Astrocyte (in vitro differentiated cells and primary cell): Measurements from ENCODE around the gene OR10S1. TPM values are rescaled to one million over a fixed set of nuclear protein-coding genes. Genes with fewer than 3 reads are reported as not detected.

Experiments used
- DNase-seq: peaks from one replicate; pipeline ENCODE4 v3.0.0-alpha.2; 2010; ENCODE audit warnings: low read depth
- FAIRE-seq: peaks from 2 replicates; lab custom pipeline; 2011; peaks lifted over from hg19 to GRCh38; lab: Jason Lieb, UNC
- H2AFZ ChIP-seq: 2 replicates; pipeline ENCODE4 v1.6.0; 2012; ENCODE audit warnings: low read depth, low read length, inconsistent platforms
- H3K27ac ChIP-seq: 2 replicates; pipeline ENCODE4 v1.5.1; 2011; ENCODE audit warnings: low read depth, low read length, inconsistent platforms
- H3K27me3 ChIP-seq: 2 replicates; pipeline ENCODE4 v1.6.0; 2011; ENCODE audit warnings: low read length, inconsistent platforms; ENCODE audit not compliant: insufficient read depth
- H3K36me3 ChIP-seq: 2 replicates; pipeline ENCODE4 v1.5.1; 2011; ENCODE audit warnings: low read length, inconsistent platforms; ENCODE audit not compliant: insufficient read depth
- H3K4me1 ChIP-seq: 2 replicates; pipeline ENCODE4 v1.5.1; 2011; ENCODE audit warnings: low read length, inconsistent platforms; ENCODE audit not compliant: insufficient read depth
- H3K4me2 ChIP-seq: 2 replicates; pipeline ENCODE4 v1.6.0; 2012; ENCODE audit warnings: low read length, inconsistent platforms
- H3K4me3 ChIP-seq: 2 replicates; pipeline ENCODE4 v1.5.1; 2011; ENCODE audit warnings: low read depth, mild to moderate bottlenecking, low read length, inconsistent platforms; ENCODE audit not compliant: insufficient read depth
- H3K79me2 ChIP-seq: 2 replicates; pipeline ENCODE4 v1.6.0; 2012; ENCODE audit warnings: mild to moderate bottlenecking, low read length, inconsistent platforms; ENCODE audit not compliant: insufficient read depth
- H3K9ac ChIP-seq: 2 replicates; pipeline ENCODE4 v1.6.0; 2012; ENCODE audit warnings: mild to moderate bottlenecking, low read length, inconsistent platforms
- H3K9me3 ChIP-seq: 2 replicates; pipeline ENCODE4 v1.5.1; 2012; ENCODE audit warnings: low read depth, mild to moderate bottlenecking, low read length, inconsistent platforms; ENCODE audit not compliant: insufficient read depth
- H4K20me1 ChIP-seq: 2 replicates; pipeline ENCODE4 v1.6.0; 2012; ENCODE audit warnings: low read length, inconsistent platforms; ENCODE audit not compliant: insufficient read depth
- H3K27ac Mint-ChIP-seq: one replicate; pipeline ENCODE4 v1.8.0; 2021; ENCODE audit warnings: mild to moderate bottlenecking, mixed read lengths; ENCODE audit not compliant: unreplicated experiment
- H3K27me3 Mint-ChIP-seq: one replicate; pipeline ENCODE4 v1.8.0; 2021; ENCODE audit warnings: low read depth, mixed read lengths; ENCODE audit not compliant: unreplicated experiment
- H3K36me3 Mint-ChIP-seq: one replicate; pipeline ENCODE4 v1.8.0; 2021; ENCODE audit warnings: low read depth, mixed read lengths; ENCODE audit not compliant: unreplicated experiment
- H3K4me1 Mint-ChIP-seq: one replicate; pipeline ENCODE4 v1.8.0; 2021; ENCODE audit warnings: low read depth, mixed read lengths; ENCODE audit not compliant: unreplicated experiment
- H3K4me3 Mint-ChIP-seq: one replicate; pipeline ENCODE4 v1.8.0; 2021; ENCODE audit warnings: mild to moderate bottlenecking, moderate library complexity, mixed read lengths; ENCODE audit not compliant: unreplicated experiment
- H3K9me3 Mint-ChIP-seq: one replicate; pipeline ENCODE4 v1.8.0; 2021; ENCODE audit warnings: mild to moderate bottlenecking, mixed read lengths; ENCODE audit not compliant: unreplicated experiment
- EZH2 ChIP-seq: IDR thresholded peaks from 2 replicates; pipeline ENCODE4 v1.6.1; 2012; ENCODE audit warnings: mild to moderate bottlenecking, low read length, inconsistent platforms; ENCODE audit not compliant: insufficient read depth
- total RNA-seq: library from RNA; stranded (reverse); gene quantifications from 2 replicates; pipeline ENCODE4 v1.2.1, GENCODE V29; 2021
- TF ChIP-seq, protein P1 (sequence below): IDR thresholded peaks from 2 replicates; pipeline ENCODE4 v1.5.1; 2011; ENCODE audit warnings: low read depth, mild to moderate bottlenecking, inconsistent platforms, low read length, moderate library complexity; ENCODE audit not compliant: insufficient read depth

Gene OR10S1
- total RNA-seq, 1 donor from 2014 or later, result not detected

DNA sequence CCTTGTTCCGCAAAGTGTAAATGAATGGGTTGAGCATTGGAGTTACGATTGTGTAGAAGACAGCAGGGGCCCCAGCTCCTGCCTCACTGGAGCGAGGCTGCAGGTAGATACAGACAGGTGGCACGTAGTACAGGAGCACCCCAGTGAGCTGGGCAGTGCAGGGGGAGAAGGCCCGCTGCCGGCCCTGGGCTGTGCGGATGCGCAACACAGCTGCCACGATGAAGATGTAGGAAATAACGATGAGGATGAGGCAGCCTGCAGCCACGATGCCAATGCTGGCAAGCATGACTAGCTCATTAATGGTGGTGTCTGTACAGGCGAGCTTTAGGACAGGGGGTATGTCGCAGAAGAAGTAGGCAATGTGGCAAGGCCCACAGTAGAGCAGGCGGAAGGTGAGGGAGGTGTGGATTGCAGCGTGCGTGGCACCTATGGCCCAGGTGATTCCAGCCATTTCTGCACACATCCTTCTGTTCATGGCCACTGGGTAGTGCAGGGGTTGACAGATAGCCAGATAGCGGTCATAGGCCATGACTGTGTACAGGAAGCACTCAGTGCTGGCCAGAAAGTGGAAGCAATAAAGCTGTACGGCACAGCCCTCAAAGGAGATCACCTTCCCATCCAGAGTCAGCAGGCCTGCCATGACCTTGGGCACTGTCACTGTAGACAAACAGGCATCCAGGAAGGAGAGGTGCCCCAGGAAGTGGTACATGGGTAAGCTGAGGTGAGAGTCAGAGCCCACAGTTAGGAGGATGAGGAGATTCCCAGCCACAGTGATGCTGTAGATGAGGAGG lies 616 bp downstream of the OR10S1 start:
- FAIRE-seq (no peak), DNase-seq (no peak)
- no peak overlapping the region for H3K9ac ChIP-seq
- no peaks in the 10 kb centered on the region for H3K36me3 ChIP-seq
- no peak for TF ChIP-seq EZH2
- TF ChIP-seq, protein P1, sequence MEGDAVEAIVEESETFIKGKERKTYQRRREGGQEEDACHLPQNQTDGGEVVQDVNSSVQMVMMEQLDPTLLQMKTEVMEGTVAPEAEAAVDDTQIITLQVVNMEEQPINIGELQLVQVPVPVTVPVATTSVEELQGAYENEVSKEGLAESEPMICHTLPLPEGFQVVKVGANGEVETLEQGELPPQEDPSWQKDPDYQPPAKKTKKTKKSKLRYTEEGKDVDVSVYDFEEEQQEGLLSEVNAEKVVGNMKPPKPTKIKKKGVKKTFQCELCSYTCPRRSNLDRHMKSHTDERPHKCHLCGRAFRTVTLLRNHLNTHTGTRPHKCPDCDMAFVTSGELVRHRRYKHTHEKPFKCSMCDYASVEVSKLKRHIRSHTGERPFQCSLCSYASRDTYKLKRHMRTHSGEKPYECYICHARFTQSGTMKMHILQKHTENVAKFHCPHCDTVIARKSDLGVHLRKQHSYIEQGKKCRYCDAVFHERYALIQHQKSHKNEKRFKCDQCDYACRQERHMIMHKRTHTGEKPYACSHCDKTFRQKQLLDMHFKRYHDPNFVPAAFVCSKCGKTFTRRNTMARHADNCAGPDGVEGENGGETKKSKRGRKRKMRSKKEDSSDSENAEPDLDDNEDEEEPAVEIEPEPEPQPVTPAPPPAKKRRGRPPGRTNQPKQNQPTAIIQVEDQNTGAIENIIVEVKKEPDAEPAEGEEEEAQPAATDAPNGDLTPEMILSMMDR, result no peak
- Mint-ChIP-seq H3K36me3 (no peaks in the 10 kb centered on the region), H3K27me3 (peaks cover 2% of the 10 kb centered on the region), H3K4me3 (no peak overlapping the region), H3K4me1 (peaks cover 14% of the 10 kb centered on the region), H3K9me3 (peaks cover 1% of the 10 kb centered on the region), H3K27ac (no peak overlapping the region)
- no peaks in the 10 kb centered on the region for H3K9me3 ChIP-seq
- no peaks in the 10 kb centered on the region for H3K4me1 ChIP-seq
- H4K20me1 ChIP-seq, result no peaks in the 10 kb centered on the region
- no peaks in the 10 kb centered on the region for H3K79me2 ChIP-seq
- no peaks in the 10 kb centered on the region for H3K27me3 ChIP-seq
- no peak overlapping the region for H2AFZ ChIP-seq
- no peak overlapping the region for H3K4me3 ChIP-seq
- no peak overlapping the region for H3K27ac ChIP-seq
- H3K4me2 ChIP-seq, result no peak overlapping the region

DNA sequence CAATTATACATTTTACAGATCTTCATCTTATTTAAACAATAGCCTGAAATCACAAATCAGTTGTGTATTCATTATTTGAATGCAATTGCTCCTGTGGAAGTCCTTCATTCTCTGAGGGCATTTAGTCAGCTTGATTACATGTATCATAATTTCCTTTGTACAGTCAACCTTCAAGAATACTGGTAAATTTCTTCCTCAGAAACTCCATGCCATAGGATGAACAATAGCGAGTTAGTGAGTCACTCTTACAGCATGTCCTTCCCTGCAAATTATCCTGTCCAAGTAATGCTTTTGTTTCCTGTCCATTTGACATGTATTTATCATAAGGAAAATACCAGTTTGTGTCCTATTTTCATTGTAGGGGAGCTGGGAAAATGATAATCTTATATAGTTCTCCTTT lies 3.8 kb downstream of the OR10S1 start:
- Mint-ChIP-seq H3K4me1 (peaks cover 14% of the 10 kb centered on the region), H3K27me3 (no peaks in the 10 kb centered on the region), H3K4me3 (no peak overlapping the region), H3K27ac (peak overlapping the region; percentile 10), H3K36me3 (no peaks in the 10 kb centered on the region), H3K9me3 (peaks cover 4% of the 10 kb centered on the region)
- peak overlapping the region; percentile 17 for H3K27ac ChIP-seq
- FAIRE-seq (no peak), DNase-seq (peak; percentile 72)
- H3K4me1 ChIP-seq, result no peaks in the 10 kb centered on the region
- no peaks in the 10 kb centered on the region for H4K20me1 ChIP-seq
- H2AFZ ChIP-seq, result no peak overlapping the region
- no peaks in the 10 kb centered on the region for H3K36me3 ChIP-seq
- no peak overlapping the region for H3K9ac ChIP-seq
- no peaks in the 10 kb centered on the region for H3K27me3 ChIP-seq
- no peak overlapping the region for H3K4me2 ChIP-seq
- no peak overlapping the region for H3K4me3 ChIP-seq
- TF ChIP-seq, protein P1, result no peak
- no peak for TF ChIP-seq EZH2
- H3K9me3 ChIP-seq, result no peaks in the 10 kb centered on the region
- H3K79me2 ChIP-seq, result no peaks in the 10 kb centered on the region

GRCh38 chr11:123956752-123957151 lies 20.8 kb downstream of the OR10S1 start:
- no peaks in the 10 kb centered on the region for H4K20me1 ChIP-seq
- Mint-ChIP-seq H3K4me1 (no peaks in the 10 kb centered on the region), H3K27me3 (no peaks in the 10 kb centered on the region), H3K27ac (no peak overlapping the region), H3K9me3 (peaks cover 7% of the 10 kb centered on the region), H3K4me3 (no peak overlapping the region), H3K36me3 (no peaks in the 10 kb centered on the region)
- H3K9me3 ChIP-seq, result no peaks in the 10 kb centered on the region
- H3K9ac ChIP-seq, result no peak overlapping the region
- H3K27me3 ChIP-seq, result no peaks in the 10 kb centered on the region
- H3K4me1 ChIP-seq, result no peaks in the 10 kb centered on the region
- FAIRE-seq (no peak), DNase-seq (no peak)
- H3K79me2 ChIP-seq, result no peaks in the 10 kb centered on the region
- TF ChIP-seq, protein P1, result no peak
- TF ChIP-seq EZH2, result no peak
- H2AFZ ChIP-seq, result no peak overlapping the region
- H3K27ac ChIP-seq, result no peak overlapping the region
- H3K4me3 ChIP-seq, result no peak overlapping the region
- no peaks in the 10 kb centered on the region for H3K36me3 ChIP-seq
- H3K4me2 ChIP-seq, result no peak overlapping the region
